GM19240 (cell line): ENCODE data around the gene CDH19.

Experiments
- DNase-seq: peaks from one replicate; pipeline ENCODE4 v3.0.0; 2011; ENCODE audit warnings: low spot score; ENCODE audit not compliant: insufficient read length

The CDH19 gene

DNA sequence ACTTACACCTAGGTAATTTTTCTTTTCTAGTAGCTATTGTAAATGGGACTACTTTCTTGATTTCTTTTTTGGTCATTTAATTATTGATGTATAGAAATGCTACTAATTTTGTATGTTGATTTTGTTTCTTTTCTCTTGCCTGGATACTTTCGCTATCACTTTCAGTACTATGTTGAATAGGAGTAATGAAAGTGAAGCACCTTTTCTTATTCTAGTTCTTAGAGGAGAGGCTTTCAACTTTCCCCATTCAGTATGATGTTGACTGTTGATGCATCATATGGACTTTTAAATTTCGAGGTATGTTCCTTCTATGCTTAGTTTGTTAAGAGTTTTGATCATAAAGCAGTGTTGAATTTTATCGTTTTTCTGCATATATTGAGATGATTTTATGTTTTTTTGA lies 142.5 kb downstream of the CDH19 start:
- no peak for DNase-seq

DNA sequence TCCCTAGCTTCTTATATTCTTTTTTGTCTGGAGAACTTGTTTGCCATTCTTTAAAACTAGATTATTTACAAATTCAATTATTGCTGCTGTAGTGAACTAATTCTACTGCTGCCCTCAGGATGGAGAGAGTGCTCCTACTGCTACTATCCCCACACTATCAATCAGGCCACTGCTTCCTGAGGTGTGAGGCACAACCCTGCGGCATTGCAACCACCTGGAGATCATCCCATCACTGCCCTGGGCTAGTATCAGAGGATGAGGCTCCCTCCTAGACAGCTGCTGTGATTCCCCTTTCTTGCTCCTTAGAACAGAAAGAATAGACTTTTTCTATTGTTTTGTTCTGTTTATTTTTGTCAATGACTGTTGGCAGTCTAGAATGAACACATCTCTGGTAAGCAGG lies 146.6 kb downstream of the CDH19 start:
- no peak for DNase-seq
